Stomach (tissue), 4 donors: ENCODE data around the gene FGF12.

ENCODE experiments used
- EP300 ChIP-seq: sonication (generic); formaldehyde crosslinking; IDR thresholded peaks from one replicate; pipeline ENCODE4 v1.6.1; 2017; ENCODE audit warnings: antibody characterized with exemption
- TF ChIP-seq, protein P1 (sequence below), 7 experiments: fragments of 450-650 bp in 4 of 7; fragments of 200-600 bp in 3 of 7; sonication (generic) in 3 of 7; IDR thresholded peaks; one replicate each; pipeline ENCODE4 v1.5.1; 2016 to 2019; ENCODE audit warnings: antibody characterized with exemption in 7 of 7, control low read depth in 2 of 7, mild to moderate bottlenecking in 1 of 7

GRCh38 chr3:192258721-192259120 lies 468.6 kb downstream of the FGF12 start:
- TF ChIP-seq, protein P1, sequence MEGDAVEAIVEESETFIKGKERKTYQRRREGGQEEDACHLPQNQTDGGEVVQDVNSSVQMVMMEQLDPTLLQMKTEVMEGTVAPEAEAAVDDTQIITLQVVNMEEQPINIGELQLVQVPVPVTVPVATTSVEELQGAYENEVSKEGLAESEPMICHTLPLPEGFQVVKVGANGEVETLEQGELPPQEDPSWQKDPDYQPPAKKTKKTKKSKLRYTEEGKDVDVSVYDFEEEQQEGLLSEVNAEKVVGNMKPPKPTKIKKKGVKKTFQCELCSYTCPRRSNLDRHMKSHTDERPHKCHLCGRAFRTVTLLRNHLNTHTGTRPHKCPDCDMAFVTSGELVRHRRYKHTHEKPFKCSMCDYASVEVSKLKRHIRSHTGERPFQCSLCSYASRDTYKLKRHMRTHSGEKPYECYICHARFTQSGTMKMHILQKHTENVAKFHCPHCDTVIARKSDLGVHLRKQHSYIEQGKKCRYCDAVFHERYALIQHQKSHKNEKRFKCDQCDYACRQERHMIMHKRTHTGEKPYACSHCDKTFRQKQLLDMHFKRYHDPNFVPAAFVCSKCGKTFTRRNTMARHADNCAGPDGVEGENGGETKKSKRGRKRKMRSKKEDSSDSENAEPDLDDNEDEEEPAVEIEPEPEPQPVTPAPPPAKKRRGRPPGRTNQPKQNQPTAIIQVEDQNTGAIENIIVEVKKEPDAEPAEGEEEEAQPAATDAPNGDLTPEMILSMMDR (IDR thresholded peaks at IDR 0.05) = no peak
- TF ChIP-seq EP300 = no peak
